ENCODE data around the gene REC114. TPM values are rescaled to one million over a fixed set of nuclear protein-coding genes. Genes with fewer than 3 reads are reported as not detected.

Gene REC114
- total and polyA plus RNA-seq, 2 of the 8 experiments (the other 6 are each of a cell fraction or from before 2014, with no cell fraction given) = 0.12 TPM; not detected in 1

DNA sequence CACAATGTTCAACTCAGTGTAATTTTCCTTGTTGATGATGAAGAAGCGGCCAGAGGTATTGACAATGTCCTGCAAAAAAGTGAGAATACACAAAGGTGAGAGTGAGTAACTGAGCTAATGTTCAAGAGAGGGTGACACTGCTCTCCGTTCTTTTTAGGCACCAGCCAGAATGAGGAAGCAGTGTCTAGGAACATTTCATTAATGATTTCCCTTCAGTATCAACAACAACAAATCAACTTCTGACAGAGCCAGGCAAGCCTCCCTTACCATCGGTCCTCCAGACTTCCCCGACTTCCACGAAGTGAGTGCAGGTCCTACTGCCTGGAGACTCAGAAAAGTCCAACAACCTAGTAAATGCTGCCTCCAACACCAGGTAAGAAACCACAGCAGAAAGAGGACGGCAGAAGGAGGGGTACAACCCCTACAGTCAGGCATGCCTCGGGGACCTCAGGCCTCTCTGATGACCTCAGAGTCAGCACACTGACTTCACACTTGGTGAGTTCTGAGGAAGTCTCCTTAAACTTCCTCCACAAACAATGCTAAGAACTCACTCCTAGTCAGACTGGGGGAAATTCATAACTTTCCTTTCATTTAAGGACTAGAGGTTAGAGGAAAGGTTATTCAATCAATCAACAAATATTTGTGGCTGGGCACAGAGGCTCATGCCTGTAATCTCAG is 127.5 kb downstream of the REC114 start:
- 95% methylated on average over 7 of the region's 7 CpGs; no CpG with 5 or more reads in 1 of the 2 experiments for WGBS, 2 experiments (ENCODE audit: extremely low coverage in 1 of 2, insufficient coverage in 1 of 2, insufficient read length in 1 of 2, insufficient replicate concordance in 2 of 2, low coverage in 1 of 2, low lambda C conversion rate in 2 of 2, missing lambda C conversion rate in 1 of 2)
- no peak overlapping the region for H3K4ac ChIP-seq (replicated peaks; ENCODE audit: insufficient read length, low read depth, low read length)
- peaks cover 23 to 61% (median 44%) of the 10 kb centered on the region in 4 experiments for H3K36me3 ChIP-seq (ENCODE audit: control insufficient read depth in 2 of 4, insufficient read depth in 4 of 4, low read length in 3 of 4)
- H3K27ac ChIP-seq (ENCODE audit: low read depth, low read length) = no peak overlapping the region
- H3K4me3 ChIP-seq (ENCODE audit: extremely low read depth in 1 of 4, insufficient read depth in 2 of 4, low read depth in 3 of 4, low read length in 4 of 4) = no peak overlapping the region
- no peaks in the 10 kb centered on the region for H3K23me2 ChIP-seq (ENCODE audit: low read depth, low read length)
- H4K5ac ChIP-seq (ENCODE audit: insufficient read length, low read depth, low read length) = no peak overlapping the region
- H2BK120ac ChIP-seq (replicated peaks; ENCODE audit: low read depth, low read length) = no peak overlapping the region
- DNase-seq (ENCODE audit: low read depth in 1 of 2, low spot score in 2 of 2) = no peak
- H3K9me3 ChIP-seq (ENCODE audit: insufficient read depth in 2 of 2, low read depth in 1 of 2, low read length in 1 of 2) = no peaks in the 10 kb centered on the region
- no peaks in the 10 kb centered on the region for H3K4me1 ChIP-seq (replicated peaks in 1 of 4; ENCODE audit: control insufficient read depth in 3 of 4, insufficient read depth in 4 of 4, low read length in 3 of 4)
- H3K18ac ChIP-seq (ENCODE audit: extremely low read depth, low read length) = no peak overlapping the region
- no peak overlapping the region for H2BK20ac ChIP-seq (ENCODE audit: low read length)
- no peak for FAIRE-seq
- H3K9ac ChIP-seq (replicated peaks in 1 of 4; ENCODE audit: extremely low read depth in 1 of 4, low read depth in 3 of 4, low read length in 3 of 4) = no peak overlapping the region
- peaks cover 0 to 2% of the 10 kb centered on the region in 2 experiments for H4K20me1 ChIP-seq (replicated peaks in 1 of 2; ENCODE audit: control insufficient read depth in 1 of 2, insufficient read depth in 2 of 2, low read length in 2 of 2)
- no peak overlapping the region for H2AK5ac ChIP-seq (ENCODE audit: low read depth, low read length)
- no peak overlapping the region for H3K23ac ChIP-seq (ENCODE audit: insufficient read length)
- H3K14ac ChIP-seq (ENCODE audit: insufficient read length) = no peak overlapping the region
- H2AFZ ChIP-seq (ENCODE audit: low read length) = no peak overlapping the region
- no peaks in the 10 kb centered on the region; the same call in 1 of the 2 replicates for H3K79me1 ChIP-seq (ENCODE audit: low read depth, low read length)
- no peak overlapping the region for H3K4me2 ChIP-seq (ENCODE audit: insufficient read depth in 1 of 2, low read depth in 2 of 2, low read length in 2 of 2)
- H3K79me2 ChIP-seq (ENCODE audit: control insufficient read depth in 1 of 2, insufficient read depth in 2 of 2, low read length in 2 of 2) = no peaks in the 10 kb centered on the region
- ChIA-PET CTCF (ENCODE audit: partially characterized antibody) (interaction anchor here (1.0 to 2.4 kb wide), 8 partner anchors 9 to 134 kb away, joined by 3 to 8 read pairs (median 5); no protein-coding TSS in a partner anchor), POLR2A (ENCODE audit: partially characterized antibody) (no interaction called here)
- H2BK12ac ChIP-seq (ENCODE audit: low read depth, low read length) = no peak overlapping the region
- H4K91ac ChIP-seq (replicated peaks; ENCODE audit: insufficient read length, low read length) = no peak overlapping the region
- H2BK15ac ChIP-seq (ENCODE audit: low read length) = no peak overlapping the region
- no peak overlapping the region for H3K56ac ChIP-seq (replicated peaks; ENCODE audit: insufficient read length, low read depth, low read length)
- no peak overlapping the region for H2BK5ac ChIP-seq (ENCODE audit: low read depth, low read length)
- H4K8ac ChIP-seq (ENCODE audit: extremely low read depth, insufficient read depth, low read length) = no peak overlapping the region
- no peaks in the 10 kb centered on the region for H3K27me3 ChIP-seq (replicated peaks in 1 of 4; ENCODE audit: control insufficient read depth in 3 of 4, extremely low read depth in 1 of 4, insufficient read depth in 3 of 4, low read length in 3 of 4)
- TF ChIP-seq, protein P1, sequence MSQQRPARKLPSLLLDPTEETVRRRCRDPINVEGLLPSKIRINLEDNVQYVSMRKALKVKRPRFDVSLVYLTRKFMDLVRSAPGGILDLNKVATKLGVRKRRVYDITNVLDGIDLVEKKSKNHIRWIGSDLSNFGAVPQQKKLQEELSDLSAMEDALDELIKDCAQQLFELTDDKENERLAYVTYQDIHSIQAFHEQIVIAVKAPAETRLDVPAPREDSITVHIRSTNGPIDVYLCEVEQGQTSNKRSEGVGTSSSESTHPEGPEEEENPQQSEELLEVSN (IDR thresholded peaks at IDR 0.05) = no peak
- TF ChIP-seq KDM1A (IDR thresholded peaks at IDR 0.05; ENCODE audit: borderline replicate concordance, low read length) = no peak
- TF ChIP-seq RBBP5 (IDR thresholded peaks at IDR 0.05; ENCODE audit: borderline replicate concordance, low read depth, low read length) = no peak
- no peak for TF ChIP-seq TAF1 (IDR thresholded peaks at IDR 0.05; ENCODE audit: low read depth, low read length)
- no peak for TF ChIP-seq SP2 (IDR thresholded peaks at IDR 0.05; ENCODE audit: low read length)
- TF ChIP-seq SAP30 (IDR thresholded peaks at IDR 0.05; ENCODE audit: insufficient read depth, insufficient replicate concordance, low read length) = no peak
- TF ChIP-seq ASH2L (IDR thresholded peaks at IDR 0.05; ENCODE audit: low read length) = no peak
- no peak for TF ChIP-seq TAF7 (optimal IDR thresholded peaks at IDR 0.05; ENCODE audit: borderline replicate concordance, low read depth, low read length)
- no peak for TF ChIP-seq RAD21 (IDR thresholded peaks at IDR 0.05 in 1 of 2, conservative IDR thresholded peaks at IDR 0.05 in 1 of 2; ENCODE audit: low read depth in 2 of 2, low read length in 2 of 2)
- no peak for TF ChIP-seq RFX5 (IDR thresholded peaks at IDR 0.05; ENCODE audit: borderline replicate concordance, low read depth, low read length)
